ENCODE measurements around the gene KCNIP1. TPM values are rescaled to one million over a fixed set of nuclear protein-coding genes. Genes with fewer than 3 reads are reported as not detected.

KCNIP1 gene
- total and polyA plus RNA-seq, 2 of the 8 experiments (the other 6 are each of a cell fraction or from before 2014, with no cell fraction given): 0.52 to 0.83 TPM

GRCh38 chr5:170590566-170590965 lies 86.7 kb downstream of the KCNIP1 start (continued):
- no peak for TF ChIP-seq CHD2 (IDR thresholded peaks at IDR 0.05; ENCODE audit: low read length)
- TF ChIP-seq JUN (IDR thresholded peaks at IDR 0.05; ENCODE audit: low read depth, low read length): no peak
- TF ChIP-seq JUND (IDR thresholded peaks at IDR 0.05; ENCODE audit: low read length): no peak

Measured in H1 (cell line).